ENCODE results near the gene EVC. TPM values are rescaled to one million over a fixed set of nuclear protein-coding genes. Genes with fewer than 3 reads are reported as not detected.

Gene EVC
- total and polyA plus RNA-seq, 2 donors from 2014 or later = 7.8 to 159 TPM

GRCh38 chr4:5798462-5798861 lies 87.5 kb downstream of the EVC start:
- no peak overlapping the region for H3K4me3 ChIP-seq (ENCODE audit: low read length in 3 of 3)
- FAIRE-seq (no peak), DNase-seq (no peak)
- no peak for TF ChIP-seq CTCF (IDR thresholded peaks at IDR 0.05; ENCODE audit: borderline replicate concordance, extremely low read depth, insufficient read depth)
- no peaks in the 10 kb centered on the region for H3K27me3 ChIP-seq (ENCODE audit: control insufficient read depth, insufficient read depth, low read length)
- H3K36me3 ChIP-seq (ENCODE audit: control insufficient read depth in 2 of 3, insufficient read depth in 3 of 3, low read length in 3 of 3) = peaks cover 8 to 46% (median 20%) of the 10 kb centered on the region in 3 donors
- H3K9me3 ChIP-seq (ENCODE audit: control insufficient read depth in 2 of 3, insufficient read depth in 1 of 3, low read length in 3 of 3) = no peaks in the 10 kb centered on the region
- intact Hi-C loops (cut with DNase I) = no loop called here
- H3K4me1 ChIP-seq (ENCODE audit: control insufficient read depth in 2 of 3, insufficient read depth in 2 of 3, low read depth in 1 of 3, low read length in 3 of 3) = no peaks in the 10 kb centered on the region
- no peak overlapping the region for H3K27ac ChIP-seq (ENCODE audit: low read depth in 2 of 2, low read length in 2 of 2)
- no peak overlapping the region for H3K9ac ChIP-seq (ENCODE audit: low read length in 3 of 3)

GRCh38 chr4:5798946-5799345 lies 87.9 kb downstream of the EVC start:
- Histone ChIP-seq H3K4me3 (ENCODE audit: low read length in 3 of 3) (no peak overlapping the region), H3K36me3 (ENCODE audit: control insufficient read depth in 2 of 3, insufficient read depth in 3 of 3, low read length in 3 of 3) (peaks cover 8 to 48% (median 20%) of the 10 kb centered on the region in 3 donors), H3K4me1 (ENCODE audit: control insufficient read depth in 2 of 3, insufficient read depth in 2 of 3, low read depth in 1 of 3, low read length in 3 of 3) (no peaks in the 10 kb centered on the region), H3K9me3 (ENCODE audit: control insufficient read depth in 2 of 3, insufficient read depth in 1 of 3, low read length in 3 of 3) (no peaks in the 10 kb centered on the region), H3K27me3 (ENCODE audit: control insufficient read depth, insufficient read depth, low read length) (no peaks in the 10 kb centered on the region), H3K27ac (ENCODE audit: low read depth in 2 of 2, low read length in 2 of 2) (no peak overlapping the region), H3K9ac (ENCODE audit: low read length in 3 of 3) (no peak overlapping the region)
- FAIRE-seq = no peak
- TF ChIP-seq CTCF (IDR thresholded peaks at IDR 0.05; ENCODE audit: borderline replicate concordance, extremely low read depth, insufficient read depth) = no peak
- intact Hi-C loops (cut with DNase I) = no loop called here
- DNase-seq = no peak

- Histone ChIP-seq H3K27ac (ENCODE audit: low read depth in 2 of 2, low read length in 2 of 2) (no peak overlapping the region), H3K4me3 (ENCODE audit: low read length in 3 of 3) (no peak overlapping the region), H3K9ac (ENCODE audit: low read length in 3 of 3) (no peak overlapping the region), H3K9me3 (ENCODE audit: control insufficient read depth in 2 of 3, insufficient read depth in 1 of 3, low read length in 3 of 3) (no peaks in the 10 kb centered on the region), H3K27me3 (ENCODE audit: control insufficient read depth, insufficient read depth, low read length) (no peaks in the 10 kb centered on the region), H3K4me1 (ENCODE audit: control insufficient read depth in 2 of 3, insufficient read depth in 2 of 3, low read depth in 1 of 3, low read length in 3 of 3) (no peaks in the 10 kb centered on the region), H3K36me3 (ENCODE audit: control insufficient read depth in 2 of 3, insufficient read depth in 3 of 3, low read length in 3 of 3) (peaks cover 8 to 48% (median 24%) of the 10 kb centered on the region in 3 donors)
- FAIRE-seq (no peak), DNase-seq (no peak)
- intact Hi-C loops (cut with DNase I) = no loop called here
- TF ChIP-seq CTCF (IDR thresholded peaks at IDR 0.05; ENCODE audit: borderline replicate concordance, extremely low read depth, insufficient read depth) = no peak
These were observed 88.4 kb downstream of the EVC start for GRCh38 chr4:5799406-5799805.

GRCh38 chr4:5800496-5800895 lies 89.5 kb downstream of the EVC start:
- H3K9ac ChIP-seq (ENCODE audit: low read length in 3 of 3) = no peak overlapping the region
- H3K27me3 ChIP-seq (ENCODE audit: control insufficient read depth, insufficient read depth, low read length) = no peaks in the 10 kb centered on the region
- no peaks in the 10 kb centered on the region for H3K9me3 ChIP-seq (ENCODE audit: control insufficient read depth in 2 of 3, insufficient read depth in 1 of 3, low read length in 3 of 3)
- no peak overlapping the region for H3K4me3 ChIP-seq (ENCODE audit: low read length in 3 of 3)
- FAIRE-seq (no peak), DNase-seq (no peak)
- H3K36me3 ChIP-seq (ENCODE audit: control insufficient read depth in 2 of 3, insufficient read depth in 3 of 3, low read length in 3 of 3) = peaks cover 2 to 49% (median 24%) of the 10 kb centered on the region in 3 donors
- TF ChIP-seq CTCF (IDR thresholded peaks at IDR 0.05; ENCODE audit: borderline replicate concordance, extremely low read depth, insufficient read depth) = no peak
- intact Hi-C loops (cut with DNase I) = no loop called here
- H3K27ac ChIP-seq (ENCODE audit: low read depth in 2 of 2, low read length in 2 of 2) = no peak overlapping the region
- H3K4me1 ChIP-seq (ENCODE audit: control insufficient read depth in 2 of 3, insufficient read depth in 2 of 3, low read depth in 1 of 3, low read length in 3 of 3) = no peaks in the 10 kb centered on the region
